ENCODE measurements around the gene CDA. TPM values are rescaled to one million over a fixed set of nuclear protein-coding genes. Genes with fewer than 3 reads are reported as not detected.

Gene CDA
- total and polyA plus RNA-seq, 2 experiments from 2014 or later = 2.5 to 13.6 TPM

DNA sequence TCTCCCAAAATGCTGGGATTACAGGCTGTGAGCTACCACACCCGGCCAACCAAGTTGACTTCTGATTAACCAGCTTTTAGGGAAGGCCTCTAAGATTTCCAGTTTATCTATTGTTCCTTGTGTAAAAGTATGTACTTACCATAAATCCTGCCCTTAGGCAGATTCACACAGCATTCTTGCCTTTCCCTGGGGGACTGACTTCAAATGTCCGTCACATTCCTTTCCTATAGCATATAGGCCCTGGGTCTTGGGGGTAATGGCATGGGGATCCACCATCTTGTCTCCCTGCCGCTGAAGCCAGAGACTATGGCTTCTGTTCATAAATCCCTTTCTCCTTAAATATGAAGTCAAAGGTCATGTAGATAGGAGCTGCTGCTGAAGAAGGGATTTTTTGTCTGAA is 43.5 kb downstream of the CDA start:
- Histone ChIP-seq H3K36me3 (ENCODE audit: insufficient read depth) (peaks cover 13% of the 10 kb centered on the region; the same call in 1 of the 2 replicates), H3K4me2 (no peak overlapping the region), H2AFZ (peak overlapping the region; percentile 13; the same call in 1 of the 2 replicates), H3K4me3 (no peak overlapping the region), H3K79me2 (replicated peaks; ENCODE audit: insufficient read depth) (no peaks in the 10 kb centered on the region), H3F3A (replicated peaks; ENCODE audit: low read depth) (no peaks in the 10 kb centered on the region), H3K27me3 (ENCODE audit: insufficient read depth) (no peaks in the 10 kb centered on the region), H3K4me1 (ENCODE audit: insufficient read depth) (peaks cover 9% of the 10 kb centered on the region), H3K27ac (ENCODE audit: low read depth) (no peak overlapping the region), H3K9me2 (ENCODE audit: insufficient read depth) (no peaks in the 10 kb centered on the region), H4K20me1 (replicated peaks; ENCODE audit: insufficient read depth) (no peaks in the 10 kb centered on the region)
- H3K27me3 Mint-ChIP-seq (ENCODE audit: insufficient read depth, low read depth, poor library complexity) = peaks cover 18% of the 10 kb centered on the region
- H3K9me3 Mint-ChIP-seq = peaks cover 25% of the 10 kb centered on the region
- DNase-seq (ENCODE audit: low spot score) (no peak), ATAC-seq (no peak)
- H3K4me1 Mint-ChIP-seq = peaks cover 8% of the 10 kb centered on the region; the same call in 2 of the 3 replicates
- H3K27ac Mint-ChIP-seq = no peak overlapping the region
- no peak for TF ChIP-seq CREB1 (CRISPR knock-in tag; IDR thresholded peaks at IDR 0.05; ENCODE audit: low read depth)
- 0 out of 3 replicates have a peak overlapping the region, but pooled peaks have one; percentile 61 for H3K4me3 Mint-ChIP-seq
- H3K36me3 Mint-ChIP-seq (ENCODE audit: low read depth) = peaks cover 18% of the 10 kb centered on the region

DNA sequence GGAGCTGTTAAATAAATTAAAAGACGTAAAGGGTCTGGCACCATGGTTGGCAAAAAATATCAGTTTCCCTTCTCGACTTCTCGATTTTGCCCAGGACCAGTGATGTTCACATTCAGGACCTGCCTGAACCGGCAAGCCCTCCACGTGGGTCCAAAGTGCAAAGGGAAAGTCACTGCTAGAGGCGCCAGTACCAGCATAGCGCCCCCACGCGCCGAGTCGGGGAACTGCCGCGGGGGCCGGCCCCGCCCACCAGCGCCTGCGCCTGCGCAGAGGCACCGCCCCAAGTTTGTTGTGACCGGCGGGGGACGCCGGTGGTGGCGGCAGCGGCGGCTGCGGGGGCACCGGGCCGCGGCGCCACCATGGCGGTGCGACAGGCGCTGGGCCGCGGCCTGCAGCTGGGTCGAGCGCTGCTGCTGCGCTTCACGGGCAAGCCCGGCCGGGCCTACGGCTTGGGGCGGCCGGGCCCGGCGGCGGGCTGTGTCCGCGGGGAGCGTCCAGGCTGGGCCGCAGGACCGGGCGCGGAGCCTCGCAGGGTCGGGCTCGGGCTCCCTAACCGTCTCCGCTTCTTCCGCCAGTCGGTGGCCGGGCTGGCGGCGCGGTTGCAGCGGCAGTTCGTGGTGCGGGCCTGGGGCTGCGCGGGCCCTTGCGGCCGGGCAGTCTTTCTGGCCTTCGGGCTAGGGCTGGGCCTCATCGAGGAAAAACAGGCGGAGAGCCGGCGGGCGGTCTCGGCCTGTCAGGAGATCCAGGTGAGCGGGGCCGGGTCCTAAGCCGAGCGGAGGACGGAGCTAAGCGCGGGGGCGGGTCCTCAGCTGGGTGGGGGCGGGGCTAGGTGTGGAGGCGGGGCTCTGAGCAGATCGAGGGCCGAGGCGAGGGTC is 44.5 kb downstream of the CDA start, which contains the start of gene PINK1:
TSS of gene PINK1 (plus strand) at position 269 of the 875 bp plus-strand sequence. CDS start at position 360, 91 bp downstream.
- Histone ChIP-seq H3K4me1 (ENCODE audit: insufficient read depth) (peaks cover 4% of the 10 kb centered on the region), H3K9me2 (ENCODE audit: insufficient read depth) (no peaks in the 10 kb centered on the region), H3F3A (replicated peaks; ENCODE audit: low read depth) (no peaks in the 10 kb centered on the region), H2AFZ (peak within 1 kb of the TSS; percentile 82), H3K27me3 (ENCODE audit: insufficient read depth) (no peaks in the 10 kb centered on the region), H3K27ac (ENCODE audit: low read depth) (peak within 1 kb of the TSS; percentile 72), H3K4me2 (peak within 1 kb of the TSS; percentile 81), H3K79me2 (replicated peaks; ENCODE audit: insufficient read depth) (no peaks in the 10 kb centered on the region), H3K36me3 (ENCODE audit: insufficient read depth) (peaks cover 10% of the 10 kb centered on the region; the same call in 1 of the 2 replicates), H4K20me1 (replicated peaks; ENCODE audit: insufficient read depth) (no peaks in the 10 kb centered on the region), H3K4me3 (peak within 1 kb of the TSS; percentile 68)
- Mint-ChIP-seq H3K4me1 (peaks cover 3% of the 10 kb centered on the region; the same call in 1 of the 3 replicates), H3K4me3 (peak within 1 kb of the TSS; percentile 87), H3K27me3 (ENCODE audit: insufficient read depth, low read depth, poor library complexity) (peaks cover 18% of the 10 kb centered on the region), H3K27ac (peak within 1 kb of the TSS; percentile 94), H3K36me3 (ENCODE audit: low read depth) (peaks cover 7% of the 10 kb centered on the region), H3K9me3 (peaks cover 15% of the 10 kb centered on the region)
- no peak for TF ChIP-seq STAT1 (IDR thresholded peaks at IDR 0.05; ENCODE audit: unreplicated experiment)
- no peak for TF ChIP-seq EZH2 (IDR thresholded peaks at IDR 0.05; ENCODE audit: low read depth, unreplicated experiment)
- no peak for TF ChIP-seq JUNB (IDR thresholded peaks at IDR 0.05; ENCODE audit: unreplicated experiment)
- TF ChIP-seq CREB1 (CRISPR knock-in tag; IDR thresholded peaks at IDR 0.05; ENCODE audit: low read depth) = no peak; the same call in 1 of the 2 replicates
- TF ChIP-seq POLR2AphosphoS5 (IDR thresholded peaks at IDR 0.05; ENCODE audit: low read depth) = peak; percentile 37; the same call in 1 of the 2 replicates
- TF ChIP-seq ZNF331 (CRISPR knock-in tag; IDR thresholded peaks at IDR 0.05; ENCODE audit: low read depth) = no peak
- TF ChIP-seq, protein P1, sequence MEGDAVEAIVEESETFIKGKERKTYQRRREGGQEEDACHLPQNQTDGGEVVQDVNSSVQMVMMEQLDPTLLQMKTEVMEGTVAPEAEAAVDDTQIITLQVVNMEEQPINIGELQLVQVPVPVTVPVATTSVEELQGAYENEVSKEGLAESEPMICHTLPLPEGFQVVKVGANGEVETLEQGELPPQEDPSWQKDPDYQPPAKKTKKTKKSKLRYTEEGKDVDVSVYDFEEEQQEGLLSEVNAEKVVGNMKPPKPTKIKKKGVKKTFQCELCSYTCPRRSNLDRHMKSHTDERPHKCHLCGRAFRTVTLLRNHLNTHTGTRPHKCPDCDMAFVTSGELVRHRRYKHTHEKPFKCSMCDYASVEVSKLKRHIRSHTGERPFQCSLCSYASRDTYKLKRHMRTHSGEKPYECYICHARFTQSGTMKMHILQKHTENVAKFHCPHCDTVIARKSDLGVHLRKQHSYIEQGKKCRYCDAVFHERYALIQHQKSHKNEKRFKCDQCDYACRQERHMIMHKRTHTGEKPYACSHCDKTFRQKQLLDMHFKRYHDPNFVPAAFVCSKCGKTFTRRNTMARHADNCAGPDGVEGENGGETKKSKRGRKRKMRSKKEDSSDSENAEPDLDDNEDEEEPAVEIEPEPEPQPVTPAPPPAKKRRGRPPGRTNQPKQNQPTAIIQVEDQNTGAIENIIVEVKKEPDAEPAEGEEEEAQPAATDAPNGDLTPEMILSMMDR (conservative IDR thresholded peaks at IDR 0.05; ENCODE audit: low read depth in 2 of 2) = peak; percentile 90 to 97
- TF ChIP-seq, protein P2, sequence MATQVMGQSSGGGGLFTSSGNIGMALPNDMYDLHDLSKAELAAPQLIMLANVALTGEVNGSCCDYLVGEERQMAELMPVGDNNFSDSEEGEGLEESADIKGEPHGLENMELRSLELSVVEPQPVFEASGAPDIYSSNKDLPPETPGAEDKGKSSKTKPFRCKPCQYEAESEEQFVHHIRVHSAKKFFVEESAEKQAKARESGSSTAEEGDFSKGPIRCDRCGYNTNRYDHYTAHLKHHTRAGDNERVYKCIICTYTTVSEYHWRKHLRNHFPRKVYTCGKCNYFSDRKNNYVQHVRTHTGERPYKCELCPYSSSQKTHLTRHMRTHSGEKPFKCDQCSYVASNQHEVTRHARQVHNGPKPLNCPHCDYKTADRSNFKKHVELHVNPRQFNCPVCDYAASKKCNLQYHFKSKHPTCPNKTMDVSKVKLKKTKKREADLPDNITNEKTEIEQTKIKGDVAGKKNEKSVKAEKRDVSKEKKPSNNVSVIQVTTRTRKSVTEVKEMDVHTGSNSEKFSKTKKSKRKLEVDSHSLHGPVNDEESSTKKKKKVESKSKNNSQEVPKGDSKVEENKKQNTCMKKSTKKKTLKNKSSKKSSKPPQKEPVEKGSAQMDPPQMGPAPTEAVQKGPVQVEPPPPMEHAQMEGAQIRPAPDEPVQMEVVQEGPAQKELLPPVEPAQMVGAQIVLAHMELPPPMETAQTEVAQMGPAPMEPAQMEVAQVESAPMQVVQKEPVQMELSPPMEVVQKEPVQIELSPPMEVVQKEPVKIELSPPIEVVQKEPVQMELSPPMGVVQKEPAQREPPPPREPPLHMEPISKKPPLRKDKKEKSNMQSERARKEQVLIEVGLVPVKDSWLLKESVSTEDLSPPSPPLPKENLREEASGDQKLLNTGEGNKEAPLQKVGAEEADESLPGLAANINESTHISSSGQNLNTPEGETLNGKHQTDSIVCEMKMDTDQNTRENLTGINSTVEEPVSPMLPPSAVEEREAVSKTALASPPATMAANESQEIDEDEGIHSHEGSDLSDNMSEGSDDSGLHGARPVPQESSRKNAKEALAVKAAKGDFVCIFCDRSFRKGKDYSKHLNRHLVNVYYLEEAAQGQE (IDR thresholded peaks at IDR 0.05; ENCODE audit: unreplicated experiment) = no peak
- peak; percentile 89 for ATAC-seq
- DNase-seq (ENCODE audit: low spot score) = peak; percentile 94

Measured in GM23338 (cell line).